Amniotic stem cell (primary cell): Measurements from ENCODE around the gene RPP38.

Experiments used
- DNase-seq: peaks from one replicate; lab custom pipeline; 2025; lab: John Stamatoyannopoulos, UW

RPP38 gene

GRCh38 chr10:15097011-15097812 is at the start of gene RPP38:
Gene RPP38, plus strand, starts transcription at chr10:15097355. Its CDS starts 5,960 bp downstream, at chr10:15103315.
- peak; percentile 88 for DNase-seq

GRCh38 chr10:15049533-15049932 is 47.6 kb upstream of the RPP38 start:
- DNase-seq, result no peak

- DNase-seq, result no peak
Observed at GRCh38 chr10:15052121-15052520, 45.0 kb upstream of the RPP38 start.

- no peak for DNase-seq
Observed at GRCh38 chr10:15053061-15053460, 44.1 kb upstream of the RPP38 start.

GRCh38 chr10:15058689-15059088 is 38.5 kb upstream of the RPP38 start:
- DNase-seq, result no peak

- DNase-seq, result no peak
Observed at GRCh38 chr10:15059914-15060313, 37.2 kb upstream of the RPP38 start.

- no peak for DNase-seq
Observed at GRCh38 chr10:15060638-15061037, 36.5 kb upstream of the RPP38 start.

GRCh38 chr10:15067154-15067553 is 30.0 kb upstream of the RPP38 start:
- DNase-seq, result no peak

- DNase-seq, result peak; percentile 17
Observed at GRCh38 chr10:15068802-15069201, 28.4 kb upstream of the RPP38 start.

GRCh38 chr10:15069230-15069629 is 27.9 kb upstream of the RPP38 start:
- no peak for DNase-seq

GRCh38 chr10:15072358-15072757 is 24.8 kb upstream of the RPP38 start:
- no peak for DNase-seq

- no peak for DNase-seq
Observed at GRCh38 chr10:15075421-15075820, 21.7 kb upstream of the RPP38 start.

- DNase-seq, result no peak
Observed at GRCh38 chr10:15083674-15084501, 13.3 kb upstream of the RPP38 start.

- DNase-seq, result peak; percentile 85
Observed at GRCh38 chr10:15084502-15084922, 12.6 kb upstream of the RPP38 start.

- peak; percentile 41 for DNase-seq
Observed at GRCh38 chr10:15088428-15089261, 8.5 kb upstream of the RPP38 start, which contains the start of gene ACBD7. Gene ACBD7, minus strand, starts transcription at chr10:15088776. Its CDS starts 48 bp downstream, at chr10:15088728.

GRCh38 chr10:15091418-15091817 is 5.7 kb upstream of the RPP38 start:
- DNase-seq, result no peak

- DNase-seq, result no peak
Observed at GRCh38 chr10:15092855-15093408, 4.2 kb upstream of the RPP38 start.

- DNase-seq, result no peak
Observed at GRCh38 chr10:15096661-15097010, 519 bp upstream of the RPP38 start.

- no peak for DNase-seq
Observed at GRCh38 chr10:15099886-15100285, 2.7 kb downstream of the RPP38 start.

GRCh38 chr10:15103513-15103912 is 6.4 kb downstream of the RPP38 start:
- no peak for DNase-seq

GRCh38 chr10:15106352-15107013 is 9.3 kb downstream of the RPP38 start:
- peak; percentile 7 for DNase-seq
